ENCODE data around the gene MROH7. TPM values are rescaled to one million over a fixed set of nuclear protein-coding genes. Genes with fewer than 3 reads are reported as not detected.
A peak's percentile ranks its signal among the peaks of the same experiment; 100 is the strongest.

The MROH7 gene
- total RNA-seq, 5 donors from 2014 or later (not counting 1 experiment from before 2014, with no cell fraction given) = 0.15 to 0.63 (median 0.25) TPM

GRCh38 chr1:54604572-54605370, 36.8 kb upstream of the MROH7 start:
- H3K4me3 Mint-ChIP-seq = peak overlapping the region in 1 of 3 donors; percentile 44
- POLR2A ChIA-PET = no interaction called here

GRCh38 chr1:54606096-54606989, 35.2 kb upstream of the MROH7 start:
- H3K36me3 Mint-ChIP-seq = no peaks in the 10 kb centered on the region
- Histone ChIP-seq H3K27me3 (replicated peaks in 1 of 2; ENCODE audit: control insufficient read depth in 2 of 2, extremely low read depth in 1 of 2, insufficient read depth in 2 of 2, low read length in 1 of 2) (peaks cover 0 to 5% of the 10 kb centered on the region in 2 experiments), H3K4me1 (ENCODE audit: control insufficient read depth in 1 of 2, extremely low read depth in 1 of 2, insufficient read depth in 2 of 2, low read length in 2 of 2) (peaks cover 0 to 17% of the 10 kb centered on the region in 2 experiments), H3K27ac (ENCODE audit: low read length) (no peak overlapping the region), H3K4me3 (ENCODE audit: control insufficient read depth in 1 of 2, extremely low read depth in 1 of 2, low read length in 1 of 2) (no peak overlapping the region), H3K36me3 (ENCODE audit: control insufficient read depth in 2 of 2, extremely low read depth in 1 of 2, insufficient read depth in 1 of 2, low read length in 1 of 2) (no peaks in the 10 kb centered on the region), H3K9me3 (no peaks in the 10 kb centered on the region)
- ATAC-seq (replicated peaks in 1 of 4) = no peak
- no peak for DNase-seq
- no peak overlapping the region for H3K27ac Mint-ChIP-seq
- ChIA-PET CTCF (no interaction called here), POLR2A (no interaction called here)
- no peaks in the 10 kb centered on the region for H3K27me3 Mint-ChIP-seq
- peaks cover 14 to 16% (median 15%) of the 10 kb centered on the region in 3 donors for H3K4me1 Mint-ChIP-seq
- WGBS (ENCODE audit: insufficient coverage) = 66% methylated on average over 5 of the region's 9 CpGs
- H3K9me3 Mint-ChIP-seq = no peaks in the 10 kb centered on the region
- H3K4me3 Mint-ChIP-seq = no peak overlapping the region

More at GRCh38 chr1:54604572-54605370, 36.8 kb upstream of the MROH7 start:
- Mint-ChIP-seq H3K4me1 (peaks cover 14 to 16% (median 15%) of the 10 kb centered on the region in 3 donors), H3K27ac (peak overlapping the region; percentile 26 to 81), H3K27me3 (no peaks in the 10 kb centered on the region), H3K36me3 (no peaks in the 10 kb centered on the region), H3K9me3 (no peaks in the 10 kb centered on the region)
- DNase-seq (peak in 33 of 35 experiments; percentile 3 to 57 (median 31)), ATAC-seq (replicated peaks in 1 of 4) (peak; percentile 80 to 95 (median 95))
- H3K27ac ChIP-seq (ENCODE audit: low read length) = no peak overlapping the region
- CTCF ChIA-PET = no interaction called here
- peaks cover 0 to 17% of the 10 kb centered on the region in 2 experiments for H3K4me1 ChIP-seq (ENCODE audit: control insufficient read depth in 1 of 2, extremely low read depth in 1 of 2, insufficient read depth in 2 of 2, low read length in 2 of 2)
- WGBS (ENCODE audit: insufficient coverage) = 48% methylated on average over 12 of the region's 13 CpGs
- no peaks in the 10 kb centered on the region for H3K9me3 ChIP-seq
- no peak overlapping the region for H3K4me3 ChIP-seq (ENCODE audit: control insufficient read depth in 1 of 2, extremely low read depth in 1 of 2, low read length in 1 of 2)
- no peaks in the 10 kb centered on the region for H3K36me3 ChIP-seq (ENCODE audit: control insufficient read depth in 2 of 2, extremely low read depth in 1 of 2, insufficient read depth in 1 of 2, low read length in 1 of 2)
- no peaks in the 10 kb centered on the region for H3K27me3 ChIP-seq (replicated peaks in 1 of 2; ENCODE audit: control insufficient read depth in 2 of 2, extremely low read depth in 1 of 2, insufficient read depth in 2 of 2, low read length in 1 of 2)

GRCh38 chr1:54606990-54607325, 34.6 kb upstream of the MROH7 start:
- Histone ChIP-seq H3K4me1 (ENCODE audit: control insufficient read depth in 1 of 2, extremely low read depth in 1 of 2, insufficient read depth in 2 of 2, low read length in 2 of 2) (peaks cover 0 to 17% of the 10 kb centered on the region in 2 experiments), H3K4me3 (ENCODE audit: control insufficient read depth in 1 of 2, extremely low read depth in 1 of 2, low read length in 1 of 2) (no peak overlapping the region), H3K36me3 (ENCODE audit: control insufficient read depth in 2 of 2, extremely low read depth in 1 of 2, insufficient read depth in 1 of 2, low read length in 1 of 2) (no peaks in the 10 kb centered on the region), H3K27ac (ENCODE audit: low read length) (no peak overlapping the region), H3K27me3 (replicated peaks in 1 of 2; ENCODE audit: control insufficient read depth in 2 of 2, extremely low read depth in 1 of 2, insufficient read depth in 2 of 2, low read length in 1 of 2) (peaks cover 0 to 5% of the 10 kb centered on the region in 2 experiments), H3K9me3 (no peaks in the 10 kb centered on the region)
- no peak for ATAC-seq (replicated peaks in 1 of 4)
- no peaks in the 10 kb centered on the region for H3K27me3 Mint-ChIP-seq
- 94% methylated on average over 9 of the region's 13 CpGs for WGBS (ENCODE audit: insufficient coverage)
- H3K36me3 Mint-ChIP-seq = no peaks in the 10 kb centered on the region
- ChIA-PET CTCF (no interaction called here), POLR2A (no interaction called here)
- H3K27ac Mint-ChIP-seq = no peak overlapping the region
- DNase-seq = no peak
- no peak overlapping the region for H3K4me3 Mint-ChIP-seq
- H3K9me3 Mint-ChIP-seq = no peaks in the 10 kb centered on the region
- peaks cover 14 to 16% (median 15%) of the 10 kb centered on the region in 3 donors for H3K4me1 Mint-ChIP-seq

GRCh38 chr1:54607821-54608565, 33.6 kb upstream of the MROH7 start:
- Mint-ChIP-seq H3K27ac (no peak overlapping the region), H3K27me3 (no peaks in the 10 kb centered on the region), H3K9me3 (no peaks in the 10 kb centered on the region), H3K4me3 (no peak overlapping the region), H3K4me1 (peaks cover 14 to 16% (median 15%) of the 10 kb centered on the region in 3 donors), H3K36me3 (no peaks in the 10 kb centered on the region)
- peaks cover 0 to 17% of the 10 kb centered on the region in 2 experiments for H3K4me1 ChIP-seq (ENCODE audit: control insufficient read depth in 1 of 2, extremely low read depth in 1 of 2, insufficient read depth in 2 of 2, low read length in 2 of 2)
- H3K36me3 ChIP-seq (ENCODE audit: control insufficient read depth in 2 of 2, extremely low read depth in 1 of 2, insufficient read depth in 1 of 2, low read length in 1 of 2) = no peaks in the 10 kb centered on the region
- peaks cover 0 to 11% of the 10 kb centered on the region in 2 experiments for H3K27me3 ChIP-seq (replicated peaks in 1 of 2; ENCODE audit: control insufficient read depth in 2 of 2, extremely low read depth in 1 of 2, insufficient read depth in 2 of 2, low read length in 1 of 2)
- WGBS (ENCODE audit: insufficient coverage) = 91% methylated on average over 8 of the region's 19 CpGs
- ATAC-seq (replicated peaks in 1 of 4) = no peak
- H3K9me3 ChIP-seq = no peaks in the 10 kb centered on the region
- no peak overlapping the region for H3K27ac ChIP-seq (ENCODE audit: low read length)
- DNase-seq = no peak
- CTCF ChIA-PET = no interaction called here
- POLR2A ChIA-PET = no interaction called here
- no peak overlapping the region for H3K4me3 ChIP-seq (ENCODE audit: control insufficient read depth in 1 of 2, extremely low read depth in 1 of 2, low read length in 1 of 2)

GRCh38 chr1:54608566-54609230, 32.9 kb upstream of the MROH7 start:
- ChIA-PET CTCF (no interaction called here), POLR2A (no interaction called here)
- no peak for ATAC-seq (replicated peaks in 1 of 4)
- 71% methylated on average over 8 of the region's 9 CpGs for WGBS (ENCODE audit: insufficient coverage)
- Mint-ChIP-seq H3K9me3 (no peaks in the 10 kb centered on the region), H3K36me3 (no peaks in the 10 kb centered on the region), H3K27me3 (no peaks in the 10 kb centered on the region), H3K4me1 (peaks cover 14 to 16% (median 15%) of the 10 kb centered on the region in 3 donors), H3K27ac (no peak overlapping the region), H3K4me3 (no peak overlapping the region)
- H3K27me3 ChIP-seq (replicated peaks in 1 of 2; ENCODE audit: control insufficient read depth in 2 of 2, extremely low read depth in 1 of 2, insufficient read depth in 2 of 2, low read length in 1 of 2) = peaks cover 0 to 11% of the 10 kb centered on the region in 2 experiments
- DNase-seq = no peak
- H3K4me3 ChIP-seq (ENCODE audit: control insufficient read depth in 1 of 2, extremely low read depth in 1 of 2, low read length in 1 of 2) = no peak overlapping the region
- H3K27ac ChIP-seq (ENCODE audit: low read length) = no peak overlapping the region
- no peaks in the 10 kb centered on the region for H3K9me3 ChIP-seq
- peaks cover 0 to 16% of the 10 kb centered on the region in 2 experiments for H3K4me1 ChIP-seq (ENCODE audit: control insufficient read depth in 1 of 2, extremely low read depth in 1 of 2, insufficient read depth in 2 of 2, low read length in 2 of 2)
- H3K36me3 ChIP-seq (ENCODE audit: control insufficient read depth in 2 of 2, extremely low read depth in 1 of 2, insufficient read depth in 1 of 2, low read length in 1 of 2) = no peaks in the 10 kb centered on the region

Measured in T-cell (primary cell).